HepG2 (cell line): ENCODE data around the gene ADH4. TPM values are rescaled to one million over a fixed set of nuclear protein-coding genes. Genes with fewer than 3 reads are reported as not detected.
A peak's percentile ranks its signal among the peaks of the same experiment; 100 is the strongest.

Experiments used
- ATRX ChIP-seq: sonication (generic); formaldehyde crosslinking; IDR thresholded peaks from 2 replicates; pipeline ENCODE4 v1.4.0; 2020; ENCODE audit warnings: missing genetic modification reagents, borderline replicate concordance
- CBX5 ChIP-seq: sonication (generic); formaldehyde crosslinking; IDR thresholded peaks from 2 replicates; pipeline ENCODE4 v1.4.0; 2020; ENCODE audit warnings: missing genetic modification reagents, borderline replicate concordance
- CEBPB ChIP-seq: IDR thresholded peaks from 2 replicates; pipeline ENCODE4 v1.6.1; 2011; ENCODE audit warnings: low read depth, low read length, improper control_type of control experiment, borderline replicate concordance
- FOXA1 ChIP-seq, 2 experiments: fragments of 450-650 bp in 1 of 2; sonication (generic) in 1 of 2; formaldehyde crosslinking in 1 of 2; IDR thresholded peaks; 2 replicates each; pipeline versions ENCODE4 v1.4.0 to v1.6.1; 2016 to 2020; ENCODE audit warnings: missing genetic modification reagents in 1 of 2
- FOXM1 ChIP-seq: sonication (generic); formaldehyde crosslinking; IDR thresholded peaks from 2 replicates; pipeline ENCODE4 v1.5.0; 2020; ENCODE audit warnings: missing genetic modification reagents
- ISL2 ChIP-seq: sonication (generic); formaldehyde crosslinking; IDR thresholded peaks from 2 replicates; pipeline ENCODE4 v1.5.0; 2020; ENCODE audit warnings: missing genetic modification reagents
- JUNB ChIP-seq: sonication (generic); formaldehyde crosslinking; IDR thresholded peaks from 2 replicates; pipeline ENCODE4 v1.8.0; 2022; ENCODE audit warnings: missing genetic modification reagents, mild to moderate bottlenecking, borderline replicate concordance
- SALL1 ChIP-seq: sonication (generic); formaldehyde crosslinking; IDR thresholded peaks from 2 replicates; pipeline ENCODE4 v1.8.0; 2022; ENCODE audit warnings: mild to moderate bottlenecking, missing genetic modification reagents
- SP5 ChIP-seq: IDR thresholded peaks from 2 replicates; pipeline ENCODE4 v1.6.1; 2016; ENCODE audit warnings: low read depth, borderline replicate concordance
- SRSF9 ChIP-seq: fragments of 200-400 bp; formaldehyde crosslinking; IDR thresholded peaks from 2 replicates; pipeline ENCODE4 v1.6.1; 2018; ENCODE audit warnings: borderline replicate concordance, mild to moderate bottlenecking, low read depth, low read length; ENCODE audit not compliant: insufficient read depth, poor library complexity, severe bottlenecking
- SRY ChIP-seq: sonication (generic); formaldehyde crosslinking; IDR thresholded peaks from 2 replicates; pipeline ENCODE4 v1.8.0; 2022; ENCODE audit warnings: mild to moderate bottlenecking, missing genetic modification reagents
- THYN1 ChIP-seq: sonication (generic); formaldehyde crosslinking; IDR thresholded peaks from 2 replicates; pipeline ENCODE4 v1.8.1; 2023; ENCODE audit warnings: low read depth, mild to moderate bottlenecking, moderate library complexity, missing genetic modification reagents, borderline replicate concordance
- WIZ ChIP-seq: sonication (generic); formaldehyde crosslinking; IDR thresholded peaks from 2 replicates; pipeline ENCODE4 v1.5.1; 2020; ENCODE audit warnings: mild to moderate bottlenecking, missing genetic modification reagents
- ZBTB44 ChIP-seq: sonication (generic); formaldehyde crosslinking; IDR thresholded peaks from 2 replicates; pipeline ENCODE4 v1.4.0; 2020; ENCODE audit warnings: missing genetic modification reagents
- ZBTB8A ChIP-seq: sonication (generic); formaldehyde crosslinking; IDR thresholded peaks from 2 replicates; pipeline ENCODE4 v1.4.0; 2020; ENCODE audit warnings: mild to moderate bottlenecking, low read depth, missing genetic modification reagents, borderline replicate concordance
- ZNF143 ChIP-seq: sonication (generic); formaldehyde crosslinking; IDR thresholded peaks from 2 replicates; pipeline ENCODE4 v1.4.0; 2020; ENCODE audit warnings: missing genetic modification reagents
- ZNF256 ChIP-seq: sonication (generic); formaldehyde crosslinking; conservative IDR thresholded peaks from 2 replicates; pipeline ENCODE4 v1.4.0; 2020; ENCODE audit warnings: missing genetic modification reagents
- ZNF441 ChIP-seq: sonication (generic); formaldehyde crosslinking; IDR thresholded peaks from 2 replicates; pipeline ENCODE4 v1.7.0; 2021; ENCODE audit warnings: missing genetic modification reagents, borderline replicate concordance
- ZNF7 ChIP-seq: IDR thresholded peaks from 2 replicates; pipeline ENCODE4 v1.6.1; 2016; ENCODE audit warnings: missing biosample characterization, missing genetic modification reagents
- ZNF704 ChIP-seq: sonication (generic); formaldehyde crosslinking; IDR thresholded peaks from 2 replicates; pipeline ENCODE4 v1.8.1; 2023; ENCODE audit warnings: mild to moderate bottlenecking, inconsistent platforms, moderate library complexity, missing genetic modification reagents, borderline replicate concordance
- ZNF780A ChIP-seq: sonication (generic); formaldehyde crosslinking; IDR thresholded peaks from 2 replicates; pipeline ENCODE4 v1.8.0; 2022; ENCODE audit warnings: mild to moderate bottlenecking, missing genetic modification reagents, moderate library complexity
- ZSCAN22 ChIP-seq: sonication (generic); formaldehyde crosslinking; IDR thresholded peaks from 2 replicates; pipeline ENCODE4 v1.4.0; 2020; ENCODE audit warnings: mild to moderate bottlenecking, missing genetic modification reagents
- ZSCAN30 ChIP-seq: sonication (generic); formaldehyde crosslinking; IDR thresholded peaks from 2 replicates; pipeline ENCODE4 v1.5.0; 2020; ENCODE audit warnings: mild to moderate bottlenecking, missing genetic modification reagents
- polyA plus RNA-seq, 8 experiments: library from polyadenylated mRNA; depleted of rRNA in 3 of 8; stranded (reverse) in 7 of 8; unstranded in 1 of 8; fragments of >200 nt; fragmentation: Illumina TruSeq in 4 of 8; extraction: Trizol in 4 of 8; gene quantifications; 2 replicates each; pipeline versions ENCODE4 v1.2.1 to v1.2.3, GENCODE V29; 2011 to 2016; ENCODE audit warnings: low read depth in 4 of 8, missing spikeins in 1 of 8, mixed read lengths in 1 of 8; ENCODE audit not compliant: insufficient read depth in 1 of 8
- total RNA-seq, 5 experiments: library from RNA; depleted of rRNA; stranded (reverse); fragments of >200 nt; fragmentation: Illumina TruSeq; extraction: Trizol; gene quantifications; 2 replicates each; pipeline ENCODE4 v1.2.3, GENCODE V29; 2016; ENCODE audit warnings: low read depth in 1 of 5

ADH4 gene
- total and polyA plus RNA-seq, 2 of the 13 experiments (the other 11 are each of a cell fraction or from before 2014, with no cell fraction given), result 24.3 to 31.1 TPM

GRCh38 chr4:99088481-99089365 is 55.4 kb downstream of the ADH4 start, which contains the start of gene ADH5 (continued):
- TF ChIP-seq ZNF256 (peak; percentile 66), SALL1 (CRISPR knock-in tag) (peak; percentile 89), ZSCAN22 (CRISPR knock-in tag) (0 out of 2 replicates have a peak, but pooled peaks have one; percentile 66), FOXA1 (IDR thresholded peaks at IDR 0.05) (no peak), FOXA1 (CRISPR knock-in tag; IDR thresholded peaks at IDR 0.05) (0 out of 2 replicates have a peak, but pooled peaks have one; percentile 6), CBX5 (CRISPR knock-in tag) (peak; percentile 39; the same call in 1 of the 2 replicates), FOXM1 (CRISPR knock-in tag) (no peak), ISL2 (peak; percentile 46; the same call in 1 of the 2 replicates), ZSCAN30 (CRISPR knock-in tag) (no peak), CEBPB (no peak), ZBTB44 (CRISPR knock-in tag) (peak; percentile 75; the same call in 1 of the 2 replicates), SRY (CRISPR knock-in tag) (peak; percentile 82; the same call in 1 of the 2 replicates), SRSF9 (no peak), ZNF143 (CRISPR knock-in tag) (0 out of 2 replicates have a peak, but pooled peaks have one; percentile 30), ZNF441 (no peak), THYN1 (CRISPR knock-in tag) (no peak; the same call in 1 of the 2 replicates), ZNF704 (CRISPR knock-in tag) (0 out of 2 replicates have a peak, but pooled peaks have one; percentile 16), ZNF7 (CRISPR knock-in tag) (no peak), ZNF780A (no peak), SP5 (CRISPR knock-in tag) (peak; percentile 61; the same call in 1 of the 2 replicates), ATRX (no peak), ZBTB8A (CRISPR knock-in tag) (no peak), WIZ (no peak; the same call in 1 of the 2 replicates), JUNB (CRISPR knock-in tag) (no peak; the same call in 1 of the 2 replicates)
